ENCODE data around the gene LONRF3. TPM values are rescaled to one million over a fixed set of nuclear protein-coding genes. Genes with fewer than 3 reads are reported as not detected.

The LONRF3 gene
- polyA plus RNA-seq, 1 donor (not counting 4 experiments of a cell fraction or from before 2014, with no cell fraction given), result not detected

DNA sequence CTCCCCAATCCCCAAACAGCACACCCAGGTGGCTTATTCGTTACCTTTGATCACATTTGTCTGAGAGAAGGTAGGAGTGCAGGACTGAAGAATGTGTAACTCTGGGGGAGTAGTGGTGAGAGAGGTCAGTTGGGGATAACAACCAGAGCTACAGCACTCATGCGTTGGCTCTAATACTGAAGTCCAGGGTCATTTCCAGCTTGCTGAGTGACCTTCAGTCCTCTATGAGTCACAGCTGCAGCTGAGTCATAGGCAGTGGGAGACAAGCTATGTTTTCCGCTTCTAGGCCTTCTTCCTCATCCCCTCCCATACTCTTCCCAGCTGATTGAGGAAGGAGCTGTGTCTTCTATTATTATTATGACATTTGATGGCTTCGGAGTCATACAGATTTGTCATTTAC lies 66.8 kb downstream of the LONRF3 start:
- dilution Hi-C loops (cut with MboI; ENCODE audit: extremely low pct_ligation_motif_present, low sequenced_read_pairs), result no loop called here
- no peaks in the 10 kb centered on the region for H3K9me1 ChIP-seq (ENCODE audit: control insufficient read depth, extremely low read depth, insufficient read depth, low read length)
- no peak overlapping the region for H3K4me3 ChIP-seq (ENCODE audit: control insufficient read depth in 2 of 3, extremely low read depth in 1 of 3, insufficient read depth in 2 of 3, low read depth in 1 of 3, low read length in 3 of 3)
- H2AFZ ChIP-seq (ENCODE audit: control insufficient read depth, low read length), result no peak overlapping the region
- DNase-seq (ENCODE audit: low read depth, low spot score) (no peak), FAIRE-seq (no peak)
- H3K27me3 ChIP-seq (ENCODE audit: control insufficient read depth, extremely low read depth, insufficient read depth, low read length), result no peaks in the 10 kb centered on the region
- H3K9ac ChIP-seq (ENCODE audit: control insufficient read depth, extremely low read depth, insufficient read depth, low read length), result no peak overlapping the region
- H3K4me1 ChIP-seq (ENCODE audit: control insufficient read depth, extremely low read depth, insufficient read depth, low read length), result no peaks in the 10 kb centered on the region
- H3K27ac ChIP-seq (ENCODE audit: control insufficient read depth, insufficient read depth, low read length), result no peak overlapping the region
- H4K20me1 ChIP-seq (ENCODE audit: control insufficient read depth, extremely low read depth, insufficient read depth, low read length), result no peaks in the 10 kb centered on the region
- no peak overlapping the region for H3K4me2 ChIP-seq (ENCODE audit: control insufficient read depth, extremely low read depth, insufficient read depth, low read depth, low read length)
- no peaks in the 10 kb centered on the region for H3K36me3 ChIP-seq (ENCODE audit: control insufficient read depth in 2 of 2, extremely low read depth in 1 of 2, insufficient read depth in 2 of 2, low read length in 2 of 2)
- H3K9me3 ChIP-seq (ENCODE audit: control insufficient read depth, low read depth, low read length), result no peaks in the 10 kb centered on the region
- TF ChIP-seq EZH2 (IDR thresholded peaks at IDR 0.05; ENCODE audit: low read length), result no peak
- TF ChIP-seq, protein P1, sequence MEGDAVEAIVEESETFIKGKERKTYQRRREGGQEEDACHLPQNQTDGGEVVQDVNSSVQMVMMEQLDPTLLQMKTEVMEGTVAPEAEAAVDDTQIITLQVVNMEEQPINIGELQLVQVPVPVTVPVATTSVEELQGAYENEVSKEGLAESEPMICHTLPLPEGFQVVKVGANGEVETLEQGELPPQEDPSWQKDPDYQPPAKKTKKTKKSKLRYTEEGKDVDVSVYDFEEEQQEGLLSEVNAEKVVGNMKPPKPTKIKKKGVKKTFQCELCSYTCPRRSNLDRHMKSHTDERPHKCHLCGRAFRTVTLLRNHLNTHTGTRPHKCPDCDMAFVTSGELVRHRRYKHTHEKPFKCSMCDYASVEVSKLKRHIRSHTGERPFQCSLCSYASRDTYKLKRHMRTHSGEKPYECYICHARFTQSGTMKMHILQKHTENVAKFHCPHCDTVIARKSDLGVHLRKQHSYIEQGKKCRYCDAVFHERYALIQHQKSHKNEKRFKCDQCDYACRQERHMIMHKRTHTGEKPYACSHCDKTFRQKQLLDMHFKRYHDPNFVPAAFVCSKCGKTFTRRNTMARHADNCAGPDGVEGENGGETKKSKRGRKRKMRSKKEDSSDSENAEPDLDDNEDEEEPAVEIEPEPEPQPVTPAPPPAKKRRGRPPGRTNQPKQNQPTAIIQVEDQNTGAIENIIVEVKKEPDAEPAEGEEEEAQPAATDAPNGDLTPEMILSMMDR (optimal IDR thresholded peaks at IDR 0.05 in 1 of 3, IDR thresholded peaks at IDR 0.05 in 1 of 3, conservative IDR thresholded peaks at IDR 0.05 in 1 of 3; ENCODE audit: extremely low read depth in 1 of 3, insufficient read depth in 2 of 3, low read length in 3 of 3), result no peak
- no peaks in the 10 kb centered on the region for H3K79me2 ChIP-seq (ENCODE audit: control insufficient read depth, insufficient read depth, low read length)

DNA sequence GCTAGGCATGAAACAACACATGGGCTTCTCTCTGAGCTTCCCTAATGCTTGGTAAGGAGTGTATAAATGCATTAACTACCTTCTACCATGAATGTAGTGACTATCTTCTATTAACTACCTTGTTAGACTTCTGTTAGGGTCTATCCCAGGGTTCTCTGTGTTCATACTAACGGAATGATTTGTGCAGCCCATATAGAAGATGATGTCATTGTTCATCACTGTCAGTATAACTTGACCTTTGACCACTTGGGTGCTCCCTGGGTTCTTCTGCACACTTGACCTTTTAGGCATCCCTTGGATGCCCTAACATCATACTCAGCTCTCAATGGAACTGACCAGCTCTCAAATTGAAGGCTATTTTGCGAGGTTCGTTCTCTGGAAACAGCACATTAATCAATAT lies 67.6 kb downstream of the LONRF3 start:
- Histone ChIP-seq H3K4me2 (ENCODE audit: control insufficient read depth, extremely low read depth, insufficient read depth, low read depth, low read length) (no peak overlapping the region), H3K79me2 (ENCODE audit: control insufficient read depth, insufficient read depth, low read length) (no peaks in the 10 kb centered on the region), H3K9me1 (ENCODE audit: control insufficient read depth, extremely low read depth, insufficient read depth, low read length) (no peaks in the 10 kb centered on the region), H3K27ac (ENCODE audit: control insufficient read depth, insufficient read depth, low read length) (no peak overlapping the region), H2AFZ (ENCODE audit: control insufficient read depth, low read length) (no peak overlapping the region), H3K27me3 (ENCODE audit: control insufficient read depth, extremely low read depth, insufficient read depth, low read length) (no peaks in the 10 kb centered on the region), H4K20me1 (ENCODE audit: control insufficient read depth, extremely low read depth, insufficient read depth, low read length) (no peaks in the 10 kb centered on the region), H3K9ac (ENCODE audit: control insufficient read depth, extremely low read depth, insufficient read depth, low read length) (no peak overlapping the region), H3K4me1 (ENCODE audit: control insufficient read depth, extremely low read depth, insufficient read depth, low read length) (no peaks in the 10 kb centered on the region), H3K9me3 (ENCODE audit: control insufficient read depth, low read depth, low read length) (no peaks in the 10 kb centered on the region), H3K4me3 (ENCODE audit: control insufficient read depth in 2 of 3, extremely low read depth in 1 of 3, insufficient read depth in 2 of 3, low read depth in 1 of 3, low read length in 3 of 3) (no peak overlapping the region), H3K36me3 (ENCODE audit: control insufficient read depth in 2 of 2, extremely low read depth in 1 of 2, insufficient read depth in 2 of 2, low read length in 2 of 2) (no peaks in the 10 kb centered on the region)
- DNase-seq (ENCODE audit: low read depth, low spot score), result no peak
- FAIRE-seq, result no peak
- dilution Hi-C loops (cut with MboI; ENCODE audit: extremely low pct_ligation_motif_present, low sequenced_read_pairs), result no loop called here
- TF ChIP-seq, protein P1 (optimal IDR thresholded peaks at IDR 0.05 in 1 of 3, IDR thresholded peaks at IDR 0.05 in 1 of 3, conservative IDR thresholded peaks at IDR 0.05 in 1 of 3; ENCODE audit: extremely low read depth in 1 of 3, insufficient read depth in 2 of 3, low read length in 3 of 3), result no peak
- TF ChIP-seq EZH2 (IDR thresholded peaks at IDR 0.05; ENCODE audit: low read length), result no peak
